Psoas muscle (tissue), 8 donors: ENCODE results near the gene OAF. TPM values are rescaled to one million over a fixed set of nuclear protein-coding genes. Genes with fewer than 3 reads are reported as not detected.
A peak's percentile ranks its signal among the peaks of the same experiment; 100 is the strongest.

Experiments
- ATAC-seq, 4 donors: fragments of 200-7000 bp; cut with Tn5 transposase; one replicate each; pipeline ENCODE4 v1.9.1; 2020; ENCODE audit warnings: moderate library complexity in 3 of 4, mild to moderate bottlenecking in 2 of 4
- DNase-seq, 2 donors: peaks; one replicate each; pipeline ENCODE4 v3.0.0-alpha.2; 2020
- H3K27ac ChIP-seq: fragments of 200-600 bp; one replicate; pipeline ENCODE4 v1.8.0; 2022
- H3K27me3 ChIP-seq, 3 donors: fragments of 200-600 bp in 1 of 3; one replicate each; pipeline versions ENCODE4 v1.6.1 to v1.8.0; 2013 to 2022; ENCODE audit warnings: low read length in 2 of 3, mild to moderate bottlenecking in 2 of 3, moderate library complexity in 1 of 3; ENCODE audit not compliant: insufficient read depth in 3 of 3
- H3K36me3 ChIP-seq, 2 donors: fragments of 200-600 bp in 1 of 2; one replicate each; pipeline versions ENCODE4 v1.6.1 to v1.8.0; 2013 to 2022; ENCODE audit warnings: low read depth in 1 of 2, mild to moderate bottlenecking in 1 of 2, moderate library complexity in 1 of 2; ENCODE audit not compliant: insufficient read depth in 1 of 2
- H3K4me1 ChIP-seq: fragments of 200-600 bp; one replicate; pipeline ENCODE4 v1.8.0; 2022
- H3K4me3 ChIP-seq: fragments of 200-600 bp; one replicate; pipeline ENCODE4 v1.8.0; 2022; ENCODE audit warnings: mild to moderate bottlenecking
- H3K9me3 ChIP-seq: fragments of 200-600 bp; one replicate; pipeline ENCODE4 v1.8.0; 2022
- WGBS, 3 donors: extraction: QIAGEN DNeasy Blood & Tissue Kit; methylation state at CpG; one replicate each; pipeline versions ENCODE4 v1.1.6 to v1.1.7; 2013; 5-methylcytosine and 5-hydroxymethylcytosine counted together
- intact Hi-C, 2 donors: fragments of 100-400 bp; cut with DNase I; formaldehyde crosslinking; loops; one replicate each; pipeline versions ENCODE4 v1.11.0 to v1.14.2; 2022
- polyA plus RNA-seq, 3 donors: library from polyadenylated mRNA; stranded (reverse); fragments of 200-250 nt; gene quantifications; one replicate each; pipeline ENCODE4 v1.2.3, GENCODE V29; 2013
- total RNA-seq, 4 donors: library from RNA; stranded (reverse); fragmentation: NEBNext Ultra II Directional in 2 of 4; extraction: Animal tissue kit (Norgen Biotek cat#: 25700) in 2 of 4; gene quantifications; one replicate each; pipeline versions ENCODE4 v1.2.1 to v1.2.4, GENCODE V29; 2021 to 2023
- TF ChIP-seq, protein P1 (sequence below): fragments of 200-600 bp; IDR thresholded peaks from one replicate; pipeline ENCODE4 v1.8.0; 2022; ENCODE audit warnings: antibody characterized with exemption
- donor health status: healthy with polysubstance abuse.
- donor health status: DM: no; HTN: no; CAD: no; lungs with moderate emphysema.
- donor health status: Bipolar disorder and iron deficiency.
- donor health status: healthy.
- donor health status: DM: yes; HTN: yes; CAD: no.
- donor health status: DM: no; HTN: no; CAD: no.
- donor health status: DM: no; HTN: no; CAD: no.
- donor health status: DM: yes; HTN: yes; CAD: no.

The OAF gene
- total and polyA plus RNA-seq, 7 donors, result 3.2 to 15.3 (median 8.1) TPM

GRCh38 chr11:120254788-120255518, 44.1 kb downstream of the OAF start:
- Histone ChIP-seq H3K27ac (no peak overlapping the region), H3K4me3 (no peak overlapping the region), H3K27me3 (peaks cover 4 to 78% (median 9%) of the 10 kb centered on the region in 3 donors), H3K36me3 (no peaks in the 10 kb centered on the region), H3K4me1 (no peaks in the 10 kb centered on the region), H3K9me3 (no peaks in the 10 kb centered on the region)
- TF ChIP-seq, protein P1, sequence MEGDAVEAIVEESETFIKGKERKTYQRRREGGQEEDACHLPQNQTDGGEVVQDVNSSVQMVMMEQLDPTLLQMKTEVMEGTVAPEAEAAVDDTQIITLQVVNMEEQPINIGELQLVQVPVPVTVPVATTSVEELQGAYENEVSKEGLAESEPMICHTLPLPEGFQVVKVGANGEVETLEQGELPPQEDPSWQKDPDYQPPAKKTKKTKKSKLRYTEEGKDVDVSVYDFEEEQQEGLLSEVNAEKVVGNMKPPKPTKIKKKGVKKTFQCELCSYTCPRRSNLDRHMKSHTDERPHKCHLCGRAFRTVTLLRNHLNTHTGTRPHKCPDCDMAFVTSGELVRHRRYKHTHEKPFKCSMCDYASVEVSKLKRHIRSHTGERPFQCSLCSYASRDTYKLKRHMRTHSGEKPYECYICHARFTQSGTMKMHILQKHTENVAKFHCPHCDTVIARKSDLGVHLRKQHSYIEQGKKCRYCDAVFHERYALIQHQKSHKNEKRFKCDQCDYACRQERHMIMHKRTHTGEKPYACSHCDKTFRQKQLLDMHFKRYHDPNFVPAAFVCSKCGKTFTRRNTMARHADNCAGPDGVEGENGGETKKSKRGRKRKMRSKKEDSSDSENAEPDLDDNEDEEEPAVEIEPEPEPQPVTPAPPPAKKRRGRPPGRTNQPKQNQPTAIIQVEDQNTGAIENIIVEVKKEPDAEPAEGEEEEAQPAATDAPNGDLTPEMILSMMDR, result no peak
- 15 to 21% (median 17%) methylated on average over 13 of the region's 13 CpGs for WGBS, 3 donors
- ATAC-seq (no peak), DNase-seq (no peak)
- intact Hi-C loops, result no loop called here

- ATAC-seq (no peak), DNase-seq (no peak)
- WGBS, 3 donors, result 15 to 17% (median 17%) methylated on average over 9 of the region's 9 CpGs
- intact Hi-C loops, result no loop called here
- peaks cover 4 to 74% (median 9%) of the 10 kb centered on the region in 3 donors for H3K27me3 ChIP-seq
- H3K27ac ChIP-seq, result no peak overlapping the region
- H3K4me1 ChIP-seq, result no peaks in the 10 kb centered on the region
- H3K36me3 ChIP-seq, result no peaks in the 10 kb centered on the region
- H3K9me3 ChIP-seq, result no peaks in the 10 kb centered on the region
- no peak overlapping the region for H3K4me3 ChIP-seq
- TF ChIP-seq, protein P1, result no peak
These were observed 44.7 kb downstream of the OAF start for GRCh38 chr11:120255519-120255866.

- ATAC-seq (peak in 2 of 4 donors; percentile 48 to 55), DNase-seq (no peak)
- WGBS, 3 donors, result 32 to 43% (median 36%) methylated on average over 4 of the region's 4 CpGs
- H3K36me3 ChIP-seq, result no peaks in the 10 kb centered on the region
- H3K9me3 ChIP-seq, result no peaks in the 10 kb centered on the region
- peaks cover 4 to 69% (median 9%) of the 10 kb centered on the region in 3 donors for H3K27me3 ChIP-seq
- H3K27ac ChIP-seq, result no peak overlapping the region
- intact Hi-C loops, result no loop called here
- H3K4me3 ChIP-seq, result no peak overlapping the region
- TF ChIP-seq, protein P1, result no peak
- H3K4me1 ChIP-seq, result no peaks in the 10 kb centered on the region
These were observed 45.3 kb downstream of the OAF start for GRCh38 chr11:120256178-120256577.

DNA sequence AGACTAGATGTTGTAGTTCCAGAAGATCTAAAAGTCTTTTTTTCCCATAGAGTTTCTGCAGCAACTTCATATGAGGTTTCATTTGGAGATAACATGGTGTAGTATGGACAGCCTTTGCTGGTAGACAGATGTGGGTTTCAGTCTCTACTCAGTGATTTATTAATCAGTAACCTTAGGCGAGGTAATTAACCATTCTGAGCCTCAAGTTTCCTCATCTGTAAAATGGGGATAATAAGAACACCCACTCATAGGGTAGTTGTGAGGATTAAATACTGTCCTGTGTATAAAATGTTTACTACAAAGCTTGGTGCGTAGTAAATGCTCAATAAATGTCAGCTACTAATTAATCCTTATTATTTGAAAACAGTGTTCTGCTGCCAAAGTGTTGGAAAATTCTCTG, 45.9 kb downstream of the OAF start:
- TF ChIP-seq, protein P1, result no peak
- no peak overlapping the region for H3K4me3 ChIP-seq
- H3K27me3 ChIP-seq, result peaks cover 4 to 64% (median 9%) of the 10 kb centered on the region in 3 donors
- no peaks in the 10 kb centered on the region for H3K36me3 ChIP-seq
- DNase-seq (no peak), ATAC-seq (no peak)
- no peak overlapping the region for H3K27ac ChIP-seq
- intact Hi-C loops, result no loop called here
- 87 to 90% (median 90%) methylated on average over 2 of the region's 2 CpGs for WGBS, 3 donors
- no peaks in the 10 kb centered on the region for H3K4me1 ChIP-seq
- H3K9me3 ChIP-seq, result no peaks in the 10 kb centered on the region

DNA sequence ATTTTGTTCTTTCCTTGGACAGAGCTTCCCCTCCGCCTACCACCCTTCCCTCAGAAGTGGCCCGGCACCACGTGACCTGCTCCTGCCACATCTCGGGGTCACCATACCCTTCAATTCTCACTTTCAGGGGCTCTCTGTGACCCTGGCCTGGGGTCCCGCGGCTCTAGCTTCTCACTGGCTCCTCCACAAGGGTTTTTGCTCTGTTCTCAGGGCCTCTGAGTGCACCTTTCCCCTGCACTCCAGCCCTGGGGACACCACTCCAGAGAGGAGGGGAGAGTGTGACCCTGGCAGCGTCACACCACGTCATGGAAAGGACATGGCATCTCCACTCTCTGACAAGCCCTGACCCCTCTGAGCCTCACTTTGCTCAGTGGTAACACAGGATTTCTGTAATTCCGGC, 46.5 kb downstream of the OAF start:
- Histone ChIP-seq H3K4me1 (no peaks in the 10 kb centered on the region), H3K27me3 (peaks cover 4 to 60% (median 9%) of the 10 kb centered on the region in 3 donors), H3K9me3 (no peaks in the 10 kb centered on the region), H3K4me3 (no peak overlapping the region), H3K36me3 (no peaks in the 10 kb centered on the region), H3K27ac (no peak overlapping the region)
- intact Hi-C loops, result no loop called here
- whole genome bisulfite sequencing, 3 donors, result 71 to 81% (median 73%) methylated on average over 9 of the region's 9 CpGs
- DNase-seq (no peak), ATAC-seq (no peak)
- TF ChIP-seq, protein P1, result no peak
